OCI-LY1 (cell line): ENCODE data around the gene SEMA4B.

Experiments used
- EZH2 ChIP-seq: fragments of 200-600 bp; sonication (generic), shearing (Covaris generic); IDR thresholded peaks from 2 replicates; pipeline ENCODE4 v1.8.0; 2017; ENCODE audit warnings: borderline replicate concordance, mixed run types, mild to moderate bottlenecking, antibody characterized with exemption, low read length, moderate library complexity, mixed read lengths
- TF ChIP-seq, protein P1 (sequence below): fragments of 200-600 bp; sonication (generic), shearing (Covaris generic); IDR thresholded peaks from 2 replicates; pipeline ENCODE4 v1.5.1; 2017; ENCODE audit warnings: mild to moderate bottlenecking, antibody characterized with exemption, low read length, moderate library complexity, mixed read lengths

DNA sequence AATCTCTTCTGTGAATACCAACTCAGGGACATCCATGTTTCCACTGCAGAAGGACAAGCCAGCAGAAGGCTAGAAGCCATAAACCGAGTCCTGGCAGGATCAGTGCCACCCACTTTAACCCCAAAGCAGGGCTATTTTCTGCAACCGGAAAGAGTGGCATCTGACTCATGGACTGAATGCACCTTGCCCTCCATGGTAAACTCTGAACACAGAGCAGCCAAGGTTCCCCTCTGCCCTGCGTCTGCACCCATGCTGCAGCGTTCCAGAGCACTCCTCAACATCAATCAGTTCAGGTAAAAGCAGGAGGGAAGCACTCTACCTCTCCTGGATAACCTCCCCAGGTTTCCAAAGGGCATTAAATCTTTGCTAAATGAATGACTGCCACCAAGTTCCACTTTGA lies 63.5 kb downstream of the SEMA4B start:
- TF ChIP-seq EZH2, result no peak
- TF ChIP-seq, protein P1, sequence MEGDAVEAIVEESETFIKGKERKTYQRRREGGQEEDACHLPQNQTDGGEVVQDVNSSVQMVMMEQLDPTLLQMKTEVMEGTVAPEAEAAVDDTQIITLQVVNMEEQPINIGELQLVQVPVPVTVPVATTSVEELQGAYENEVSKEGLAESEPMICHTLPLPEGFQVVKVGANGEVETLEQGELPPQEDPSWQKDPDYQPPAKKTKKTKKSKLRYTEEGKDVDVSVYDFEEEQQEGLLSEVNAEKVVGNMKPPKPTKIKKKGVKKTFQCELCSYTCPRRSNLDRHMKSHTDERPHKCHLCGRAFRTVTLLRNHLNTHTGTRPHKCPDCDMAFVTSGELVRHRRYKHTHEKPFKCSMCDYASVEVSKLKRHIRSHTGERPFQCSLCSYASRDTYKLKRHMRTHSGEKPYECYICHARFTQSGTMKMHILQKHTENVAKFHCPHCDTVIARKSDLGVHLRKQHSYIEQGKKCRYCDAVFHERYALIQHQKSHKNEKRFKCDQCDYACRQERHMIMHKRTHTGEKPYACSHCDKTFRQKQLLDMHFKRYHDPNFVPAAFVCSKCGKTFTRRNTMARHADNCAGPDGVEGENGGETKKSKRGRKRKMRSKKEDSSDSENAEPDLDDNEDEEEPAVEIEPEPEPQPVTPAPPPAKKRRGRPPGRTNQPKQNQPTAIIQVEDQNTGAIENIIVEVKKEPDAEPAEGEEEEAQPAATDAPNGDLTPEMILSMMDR, result no peak
